Hepatocyte (in vitro differentiated cells): Measurements from ENCODE around the gene WDPCP. TPM values are rescaled to one million over a fixed set of nuclear protein-coding genes. Genes with fewer than 3 reads are reported as not detected.

Source experiments
- DNase-seq: peaks from one replicate; pipeline ENCODE4 v3.0.0-alpha.2; 2016; ENCODE audit warnings: low spot score
- H2AFZ ChIP-seq: fragments of 200-600 bp; sonication (generic); 2 replicates; pipeline ENCODE4 v1.6.0; 2016; ENCODE audit warnings: antibody characterized with exemption, mild to moderate bottlenecking
- H3K27ac ChIP-seq: fragments of 200-600 bp; sonication (generic); 2 replicates; pipeline ENCODE4 v1.5.1; 2016; ENCODE audit warnings: mild to moderate bottlenecking
- H3K27me3 ChIP-seq: fragments of 200-600 bp; sonication (generic); 2 replicates; pipeline ENCODE4 v1.6.1; 2016
- H3K36me3 ChIP-seq: fragments of 200-600 bp; sonication (generic); replicated peaks from 2 replicates; pipeline ENCODE4 v1.5.1; 2016; ENCODE audit warnings: low read depth; ENCODE audit not compliant: insufficient read depth
- H3K4me1 ChIP-seq: fragments of 200-600 bp; sonication (generic); 2 replicates; pipeline ENCODE4 v1.5.1; 2016; ENCODE audit warnings: mild to moderate bottlenecking, moderate library complexity; ENCODE audit not compliant: insufficient read depth
- H3K4me2 ChIP-seq: fragments of 200-600 bp; sonication (generic); 2 replicates; pipeline ENCODE4 v1.6.0; 2016
- H3K4me3 ChIP-seq: fragments of 200-600 bp; sonication (generic); 2 replicates; pipeline ENCODE4 v1.5.1; 2016; ENCODE audit warnings: mild to moderate bottlenecking
- H3K79me2 ChIP-seq: fragments of 200-600 bp; sonication (generic); 2 replicates; pipeline ENCODE4 v1.6.0; 2017; ENCODE audit warnings: mild to moderate bottlenecking
- H3K9me2 ChIP-seq: fragments of 200-600 bp; sonication (generic); replicated peaks from 2 replicates; pipeline ENCODE4 v1.6.0; 2017; ENCODE audit warnings: mild to moderate bottlenecking; ENCODE audit not compliant: insufficient read depth
- H3K9me3 ChIP-seq: fragments of 200-600 bp; sonication (generic); 2 replicates; pipeline ENCODE4 v1.5.1; 2016; ENCODE audit warnings: low read depth, mild to moderate bottlenecking
- H4K20me1 ChIP-seq: fragments of 200-600 bp; sonication (generic); 2 replicates; pipeline ENCODE4 v1.6.0; 2016; ENCODE audit warnings: mild to moderate bottlenecking; ENCODE audit not compliant: insufficient read depth, poor library complexity, severe bottlenecking
- EZH2 ChIP-seq: fragments of 200-600 bp; sonication (generic); IDR thresholded peaks from 2 replicates; pipeline ENCODE4 v1.6.1; 2016; ENCODE audit warnings: antibody characterized with exemption, mild to moderate bottlenecking, borderline replicate concordance
- EZH2phosphoT487 ChIP-seq: fragments of 200-600 bp; sonication (generic); IDR thresholded peaks from one replicate; pipeline ENCODE4 v1.6.1; 2018; ENCODE audit warnings: antibody characterized with exemption, mild to moderate bottlenecking, low read depth, moderate library complexity; ENCODE audit not compliant: unreplicated experiment, severe bottlenecking
- WGBS: methylation state at CpG from one replicate; pipeline ENCODE4 v1.1.6; 2016; ENCODE audit warnings: low lambda C conversion rate; ENCODE audit errors: missing lambda C conversion rate; 5-methylcytosine and 5-hydroxymethylcytosine counted together
- polyA plus RNA-seq: library from polyadenylated mRNA; unstranded; fragments of >200 nt; fragmentation: Nextera tagmentation; extraction: Ambion mirVana; gene quantifications from 2 replicates; pipeline ENCODE4 v1.2.1, GENCODE V29; 2016
- total RNA-seq: library from RNA; depleted of rRNA; stranded (reverse); fragments of >200 nt; gene quantifications from 2 replicates; pipeline ENCODE4 v1.2.3, GENCODE V29; 2014
- TF ChIP-seq, protein P1 (sequence below): fragments of 200-600 bp; sonication (generic); IDR thresholded peaks from 2 replicates; pipeline ENCODE4 v1.5.1; 2016; ENCODE audit warnings: antibody characterized with exemption, mild to moderate bottlenecking; ENCODE audit not compliant: poor library complexity

WDPCP gene
- total and polyA plus RNA-seq, 2 experiments from 2014 or later, result 4.9 to 12.8 TPM

DNA sequence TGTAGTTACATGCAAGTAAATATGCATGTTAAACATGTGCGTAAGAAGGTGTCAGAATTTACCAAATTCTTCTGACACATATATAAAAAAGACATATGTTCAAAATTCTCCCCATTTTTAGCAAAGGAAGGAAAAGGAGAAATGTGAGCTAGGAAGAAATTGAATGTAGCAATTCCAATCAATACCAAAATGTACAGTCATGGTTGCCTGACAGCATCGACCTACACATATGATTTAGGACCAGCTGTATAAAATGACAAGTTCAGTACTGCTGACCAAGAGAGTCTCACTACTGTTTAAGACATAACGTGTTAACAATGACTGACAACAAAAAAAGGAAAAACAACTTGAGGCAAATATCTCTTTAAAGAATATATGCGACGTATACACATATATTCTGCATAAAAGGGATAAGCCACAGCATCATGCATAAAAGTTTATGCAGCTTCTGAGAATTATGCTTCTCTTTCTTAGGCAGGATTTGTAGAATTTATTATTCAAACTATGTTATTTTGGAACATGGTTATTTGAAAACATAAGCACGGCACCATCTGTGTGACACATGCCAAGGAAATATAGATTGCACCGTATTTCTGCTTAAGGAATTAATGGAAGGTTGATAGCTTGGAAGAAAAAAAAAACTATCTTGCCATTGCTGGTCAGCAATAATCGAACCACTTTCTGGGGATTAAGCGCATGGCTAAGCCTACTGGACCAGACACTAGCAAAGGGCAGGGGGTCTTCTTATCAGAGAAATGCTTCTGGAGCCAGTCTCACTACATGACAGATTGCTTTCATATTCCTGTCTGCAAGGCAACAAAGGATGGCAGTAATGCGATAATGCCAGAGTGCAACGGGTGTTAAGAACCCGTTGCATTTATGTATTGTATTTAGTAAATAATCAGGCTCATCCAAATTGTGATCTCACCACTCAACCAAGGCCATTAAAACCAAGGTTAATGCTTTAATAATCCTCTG lies 154.0 kb downstream of the WDPCP start:
- Histone ChIP-seq H3K9me2 (no peaks in the 10 kb centered on the region), H3K9me3 (no peaks in the 10 kb centered on the region), H3K4me3 (no peak overlapping the region), H3K27ac (no peak overlapping the region), H3K36me3 (no peaks in the 10 kb centered on the region), H2AFZ (no peak overlapping the region), H3K4me1 (no peaks in the 10 kb centered on the region), H3K27me3 (no peaks in the 10 kb centered on the region), H4K20me1 (no peaks in the 10 kb centered on the region), H3K79me2 (no peaks in the 10 kb centered on the region), H3K4me2 (no peak overlapping the region)
- DNase-seq, result no peak
- TF ChIP-seq, protein P1, sequence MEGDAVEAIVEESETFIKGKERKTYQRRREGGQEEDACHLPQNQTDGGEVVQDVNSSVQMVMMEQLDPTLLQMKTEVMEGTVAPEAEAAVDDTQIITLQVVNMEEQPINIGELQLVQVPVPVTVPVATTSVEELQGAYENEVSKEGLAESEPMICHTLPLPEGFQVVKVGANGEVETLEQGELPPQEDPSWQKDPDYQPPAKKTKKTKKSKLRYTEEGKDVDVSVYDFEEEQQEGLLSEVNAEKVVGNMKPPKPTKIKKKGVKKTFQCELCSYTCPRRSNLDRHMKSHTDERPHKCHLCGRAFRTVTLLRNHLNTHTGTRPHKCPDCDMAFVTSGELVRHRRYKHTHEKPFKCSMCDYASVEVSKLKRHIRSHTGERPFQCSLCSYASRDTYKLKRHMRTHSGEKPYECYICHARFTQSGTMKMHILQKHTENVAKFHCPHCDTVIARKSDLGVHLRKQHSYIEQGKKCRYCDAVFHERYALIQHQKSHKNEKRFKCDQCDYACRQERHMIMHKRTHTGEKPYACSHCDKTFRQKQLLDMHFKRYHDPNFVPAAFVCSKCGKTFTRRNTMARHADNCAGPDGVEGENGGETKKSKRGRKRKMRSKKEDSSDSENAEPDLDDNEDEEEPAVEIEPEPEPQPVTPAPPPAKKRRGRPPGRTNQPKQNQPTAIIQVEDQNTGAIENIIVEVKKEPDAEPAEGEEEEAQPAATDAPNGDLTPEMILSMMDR, result no peak
- TF ChIP-seq EZH2phosphoT487 (no peak), EZH2 (no peak)
- WGBS, result 75% methylated on average over 12 of the region's 12 CpGs

DNA sequence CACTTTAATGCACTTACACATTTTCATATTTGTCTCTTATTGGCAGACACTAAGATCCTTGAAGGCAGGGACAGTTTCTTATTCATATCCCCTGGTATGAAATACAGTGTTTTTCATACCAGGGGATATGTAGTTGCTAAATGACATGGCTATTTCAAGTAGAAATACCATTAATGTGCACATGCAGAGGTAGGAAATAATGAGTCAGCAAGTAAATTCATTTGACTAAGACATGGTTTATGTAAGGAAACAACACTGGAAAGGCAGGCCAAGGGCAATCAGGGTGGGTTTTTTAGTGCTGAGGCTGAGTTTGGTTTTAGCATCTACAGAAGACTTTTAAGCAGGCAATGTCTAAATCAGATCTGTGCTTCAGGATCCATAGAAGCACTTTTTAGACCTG lies 155.9 kb downstream of the WDPCP start:
- DNase-seq, result no peak
- Histone ChIP-seq H3K36me3 (no peaks in the 10 kb centered on the region), H3K4me3 (no peak overlapping the region), H3K9me2 (no peaks in the 10 kb centered on the region), H3K4me1 (no peaks in the 10 kb centered on the region), H3K79me2 (no peaks in the 10 kb centered on the region), H3K27ac (no peak overlapping the region), H3K27me3 (no peaks in the 10 kb centered on the region), H2AFZ (no peak overlapping the region), H4K20me1 (no peaks in the 10 kb centered on the region), H3K4me2 (no peak overlapping the region), H3K9me3 (no peaks in the 10 kb centered on the region)
- TF ChIP-seq, protein P1, result no peak
- TF ChIP-seq EZH2phosphoT487 (no peak), EZH2 (no peak)

DNA sequence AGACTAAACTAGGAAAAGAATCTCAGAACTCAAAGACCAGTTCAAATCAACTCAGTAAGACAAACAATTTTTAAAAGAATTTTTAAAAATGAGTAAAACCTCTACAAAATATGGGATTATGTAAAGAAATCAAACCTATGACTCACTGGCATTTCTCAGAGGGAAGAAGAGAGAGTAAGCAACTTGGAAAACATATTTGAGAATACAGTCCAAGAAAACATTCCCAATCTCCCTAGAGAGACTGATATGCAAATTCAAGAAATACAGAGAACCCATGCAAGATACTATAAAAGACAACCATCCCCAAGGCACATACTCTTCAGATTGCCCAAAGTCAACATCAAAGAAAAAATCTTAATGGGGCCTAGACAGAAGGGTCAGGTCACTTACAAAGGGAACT lies 162.7 kb downstream of the WDPCP start:
- Histone ChIP-seq H3K4me2 (no peak overlapping the region), H3K4me3 (no peak overlapping the region), H4K20me1 (no peaks in the 10 kb centered on the region), H3K27ac (no peak overlapping the region), H3K9me3 (no peaks in the 10 kb centered on the region), H3K9me2 (no peaks in the 10 kb centered on the region), H3K27me3 (no peaks in the 10 kb centered on the region), H3K4me1 (no peaks in the 10 kb centered on the region), H3K36me3 (no peaks in the 10 kb centered on the region), H2AFZ (no peak overlapping the region), H3K79me2 (no peaks in the 10 kb centered on the region)
- TF ChIP-seq EZH2phosphoT487, result no peak
- TF ChIP-seq, protein P1, result no peak
- no peak for TF ChIP-seq EZH2
- DNase-seq, result no peak
